Dermis microvascular lymphatic vessel endothelial cell (primary cell): ENCODE results near the gene INSL3. TPM values are rescaled to one million over a fixed set of nuclear protein-coding genes. Genes with fewer than 3 reads are reported as not detected.

Experiments used
- DNase-seq, 2 donors: peaks; one replicate each; pipeline versions ENCODE4 v3.0.0 to v3.0.0-alpha.2; 2010; ENCODE audit warnings: low read depth in 2 of 2
- total RNA-seq: library from RNA; depleted of rRNA; stranded (reverse); fragments of >200 nt; gene quantifications from 2 replicates; pipeline ENCODE4 v1.2.1, GENCODE V29; 2014

Gene INSL3
- total RNA-seq, 1 donor from 2014 or later = not detected

DNA sequence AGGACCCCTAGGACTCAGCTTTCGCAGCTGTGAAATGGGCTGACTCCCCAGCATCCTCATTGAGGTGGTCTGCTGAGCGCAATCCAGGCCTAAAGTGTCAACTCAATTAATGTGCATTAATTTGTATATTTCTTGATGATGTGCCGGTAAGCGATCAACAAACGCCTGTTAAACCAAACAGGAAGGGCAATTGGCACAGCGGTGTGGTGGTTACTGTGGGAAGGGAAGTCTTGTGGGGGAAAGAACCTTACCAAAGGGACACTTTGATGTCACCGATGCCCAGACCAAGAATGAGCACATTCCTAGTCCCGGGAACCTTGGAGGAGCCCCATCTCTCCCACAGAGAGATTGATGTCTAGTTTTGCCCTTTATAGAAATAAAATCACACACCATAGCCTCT is 24.8 kb upstream of the INSL3 start:
- DNase-seq = no peak

DNA sequence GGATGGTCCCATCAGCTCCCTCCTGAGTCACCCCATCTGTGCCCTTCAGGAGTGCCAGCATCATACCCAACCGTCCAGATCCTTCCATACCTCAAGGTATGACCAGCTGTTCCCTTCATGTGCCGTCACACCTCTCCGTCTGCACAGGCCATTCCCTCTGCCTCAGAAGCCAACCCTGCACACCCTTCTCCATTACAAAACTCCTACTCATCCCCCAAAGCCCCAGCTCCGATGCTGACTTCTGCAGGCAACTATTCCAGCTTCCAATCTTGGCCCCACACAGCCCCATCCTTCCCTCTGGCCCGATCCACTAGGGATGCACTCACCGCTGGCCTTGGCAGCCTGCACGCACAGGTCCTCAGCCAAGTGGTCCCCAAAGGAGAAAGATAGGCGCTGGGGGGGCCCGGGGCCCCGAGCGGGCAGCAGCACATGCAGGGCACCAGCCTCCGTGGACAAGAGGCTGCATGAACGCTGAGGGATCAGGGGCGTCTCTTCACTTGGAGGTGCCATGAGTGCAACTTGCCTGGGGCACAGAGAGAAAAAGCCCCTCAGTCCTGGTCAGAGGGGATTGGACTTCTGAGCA is 22.7 kb upstream of the INSL3 start:
- DNase-seq = no peak

DNA sequence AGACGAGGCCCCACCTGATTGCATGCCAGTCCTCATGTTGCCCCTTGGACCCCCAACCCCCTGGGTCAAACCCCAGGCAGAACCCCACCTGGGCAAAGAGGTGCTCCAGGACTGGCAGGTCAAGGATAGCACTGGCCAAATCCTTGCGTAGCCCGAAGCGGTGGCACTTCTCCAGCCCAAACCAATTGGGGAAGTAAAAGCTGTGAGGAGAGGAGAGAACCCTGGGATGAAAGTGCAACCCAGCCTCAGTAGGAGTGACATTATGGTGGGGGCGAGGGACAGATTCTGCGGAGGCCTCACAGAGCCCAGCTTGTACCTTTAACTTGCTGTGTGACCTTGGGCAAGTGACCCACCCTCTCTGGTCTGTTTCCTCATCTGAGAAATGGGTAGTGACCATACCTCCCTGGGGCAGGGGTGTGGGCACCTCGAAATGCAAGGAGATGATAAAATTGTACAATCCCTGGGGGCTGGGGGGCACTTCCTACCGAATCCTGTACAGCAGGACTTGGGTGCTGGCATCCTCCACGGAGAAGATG is 22.0 kb upstream of the INSL3 start:
- no peak for DNase-seq

DNA sequence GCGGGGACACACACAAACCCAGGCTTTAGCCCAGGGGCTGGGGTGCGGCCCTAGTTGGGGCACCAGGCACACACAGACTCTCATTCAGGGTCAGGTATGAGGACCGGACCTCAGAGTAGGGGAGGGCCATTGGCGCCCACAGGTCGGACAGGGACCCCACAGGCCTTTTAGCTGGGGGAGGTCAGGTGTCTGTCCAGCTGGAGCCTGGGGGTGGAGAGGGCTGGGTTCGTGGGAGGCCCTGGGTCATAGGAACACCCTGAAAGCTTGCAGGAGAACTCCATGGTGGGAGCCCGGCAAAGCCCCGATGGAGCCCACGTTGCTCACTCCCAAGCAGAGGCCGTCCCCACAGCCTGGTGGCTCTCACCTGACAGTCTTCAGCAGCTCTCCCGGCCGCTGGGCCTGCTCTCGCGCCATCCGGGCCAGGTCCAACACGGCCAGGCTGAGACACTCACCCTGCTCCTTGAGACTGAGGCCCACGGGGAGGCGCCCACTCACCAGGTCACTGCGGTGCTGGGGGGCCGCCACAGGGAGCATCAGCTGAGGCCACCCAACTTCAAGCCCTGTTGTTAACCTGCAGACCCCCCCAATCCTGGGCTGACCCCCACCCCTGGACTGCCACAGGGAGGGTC is 21.5 kb upstream of the INSL3 start:
- no peak for DNase-seq

DNA sequence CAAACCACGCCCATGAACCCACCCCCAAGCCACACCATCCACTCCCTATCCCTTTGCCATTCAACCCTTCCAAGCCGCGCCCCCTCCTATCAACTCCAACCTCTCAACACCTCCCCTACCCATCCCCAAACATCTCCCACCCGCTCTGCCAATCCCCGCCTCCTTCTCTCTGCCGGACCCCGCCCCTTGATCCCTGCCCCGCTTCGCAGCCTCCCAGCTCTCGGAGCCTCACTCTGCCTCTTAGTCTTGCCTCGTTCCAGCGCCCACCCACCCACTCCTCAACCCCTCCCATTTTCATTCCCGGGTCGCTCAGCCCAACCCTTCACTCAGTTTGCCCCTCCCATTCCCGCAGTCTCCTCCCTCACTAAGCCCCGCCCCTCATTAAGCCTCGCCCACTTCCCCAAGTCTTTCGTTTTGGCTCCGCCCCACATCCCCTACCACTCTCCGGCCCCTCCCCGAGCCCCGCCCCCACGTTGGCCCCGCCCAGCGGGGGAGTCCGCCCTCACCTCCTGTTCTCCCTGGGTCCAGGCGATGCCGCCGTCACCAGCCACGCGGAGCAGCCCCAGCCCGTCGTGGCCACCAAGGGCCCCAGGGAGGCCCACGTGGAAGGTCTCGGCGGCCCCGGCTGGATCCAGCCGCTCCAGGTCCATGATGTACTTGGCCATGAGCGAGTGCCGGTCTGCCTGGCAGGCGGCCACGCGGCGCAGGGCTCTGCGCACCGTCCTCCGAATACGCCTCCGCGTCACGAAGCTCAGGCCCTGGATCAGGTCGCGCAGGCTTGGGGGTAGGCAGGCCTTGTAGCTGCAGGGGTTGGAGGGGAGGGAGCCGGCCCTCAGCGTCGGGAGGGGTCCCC is 20.7 kb upstream of the INSL3 start:
- DNase-seq = peak; percentile 25 to 61

DNA sequence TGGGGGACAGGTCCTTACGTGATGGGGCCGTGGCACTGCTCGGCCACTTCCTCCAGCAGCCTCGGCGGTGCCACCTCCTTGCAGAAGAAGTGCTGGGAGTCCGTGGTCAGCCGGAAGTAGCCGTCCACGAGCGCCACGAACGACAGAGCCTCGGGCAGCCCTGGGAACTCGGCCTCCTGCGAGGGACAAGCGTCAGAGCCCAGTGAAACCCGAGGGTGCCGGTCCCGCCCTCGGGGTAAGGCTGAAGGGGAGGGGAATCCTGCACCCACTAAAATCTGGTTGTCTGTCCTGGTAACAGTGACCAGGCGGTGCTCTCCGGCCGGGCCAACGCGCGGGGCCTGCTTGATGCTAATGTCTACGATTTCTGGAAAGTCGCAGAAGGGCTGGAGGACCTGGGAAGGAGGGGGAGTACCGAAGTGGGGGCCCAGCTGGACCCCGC is 20.1 kb upstream of the INSL3 start:
- no peak for DNase-seq

DNA sequence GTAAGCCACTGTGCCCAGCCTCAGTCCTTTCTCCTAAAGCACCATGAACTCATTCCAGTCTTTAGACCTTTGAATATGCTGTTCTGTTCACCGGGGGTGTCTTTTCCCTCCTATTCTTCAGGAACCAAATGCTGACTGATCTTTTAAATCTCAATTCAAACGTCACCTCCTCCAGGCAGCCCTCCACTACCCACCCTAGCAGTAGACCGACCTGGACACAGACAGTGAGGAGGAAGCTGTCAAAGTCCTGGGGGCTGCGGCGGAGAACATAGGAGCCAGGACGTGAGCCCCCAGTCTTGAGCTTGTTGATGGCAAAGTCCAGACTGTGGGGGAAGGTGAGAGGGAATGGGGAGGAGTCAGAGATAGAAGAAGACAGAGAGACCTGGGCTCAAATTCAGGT is 18.7 kb upstream of the INSL3 start:
- DNase-seq = no peak

DNA sequence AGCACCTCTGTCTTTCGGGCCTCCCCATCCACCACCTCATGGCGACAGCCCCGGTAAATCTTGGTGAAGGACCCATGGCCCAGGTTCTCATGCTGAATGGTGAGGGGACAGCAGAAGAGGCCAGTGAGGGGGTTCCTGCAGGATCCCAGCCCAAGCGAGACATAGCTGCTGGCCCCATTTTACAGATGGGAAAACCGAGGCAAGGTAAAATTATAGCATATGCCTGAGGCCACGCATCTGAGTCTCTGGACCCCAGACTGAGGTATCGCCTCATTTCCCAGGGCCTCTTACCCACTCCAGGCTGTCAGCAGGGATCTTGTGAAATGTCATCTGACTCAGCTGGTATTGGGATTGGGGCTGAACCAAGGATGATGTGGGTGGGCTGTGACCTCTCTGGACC is 16.7 kb upstream of the INSL3 start:
- DNase-seq = no peak

DNA sequence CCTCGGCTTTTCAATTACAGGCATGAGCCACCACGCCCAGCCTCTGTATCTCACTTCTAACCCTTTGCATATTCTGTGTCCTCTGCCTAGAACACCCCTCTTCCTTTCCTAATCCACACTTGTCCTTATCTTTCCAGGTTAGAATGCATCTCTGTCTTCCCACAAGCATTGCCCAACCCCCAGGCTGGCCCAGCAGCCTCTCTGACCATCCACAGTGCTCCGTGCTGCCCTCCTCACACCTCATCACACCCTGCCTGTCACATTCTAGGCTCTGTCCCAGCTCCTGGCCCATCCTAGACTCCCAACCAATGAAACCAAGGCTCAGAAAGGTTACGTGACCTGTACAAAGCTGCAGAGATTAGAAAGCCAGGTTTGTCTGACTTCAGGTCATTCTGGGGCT is 15.2 kb upstream of the INSL3 start:
- no peak for DNase-seq

DNA sequence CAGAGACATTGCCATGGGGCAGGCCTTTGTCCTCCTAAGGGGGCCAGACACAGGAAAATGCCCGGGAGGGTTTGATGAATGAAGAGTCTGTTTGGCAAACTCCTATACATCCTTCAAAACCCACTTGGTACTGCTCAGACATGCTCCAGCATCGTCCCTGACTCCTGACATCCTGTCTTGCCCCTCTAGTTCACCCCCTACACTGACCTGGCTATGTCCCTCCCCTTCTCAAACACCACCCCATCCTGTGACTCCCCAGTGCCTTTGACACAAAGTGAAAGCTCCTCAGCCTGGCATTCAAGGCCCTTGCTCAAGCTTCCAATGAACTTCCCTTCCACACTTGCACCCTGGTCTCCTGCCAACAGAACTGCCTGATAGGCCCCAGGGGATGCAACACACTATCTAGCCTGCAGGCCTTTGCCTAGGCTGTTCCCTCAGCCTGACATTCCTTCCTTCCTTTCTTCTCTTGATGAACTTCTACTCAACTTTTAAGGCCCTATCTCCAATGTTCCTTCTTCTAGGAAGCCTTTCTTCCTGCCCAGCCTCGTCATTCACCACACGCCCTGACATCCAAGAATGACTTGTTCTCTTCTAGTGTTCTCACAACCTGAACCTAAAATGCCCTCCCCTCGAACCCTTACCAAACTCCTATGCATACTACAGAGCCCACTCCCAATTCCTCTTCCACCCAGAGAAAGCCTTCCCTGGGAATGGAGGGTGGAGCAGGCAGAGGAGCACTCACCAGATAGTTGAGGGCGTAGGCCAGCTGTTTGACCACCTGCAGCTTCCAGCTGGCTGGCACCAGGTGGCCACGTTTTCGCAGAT is 14.1 kb upstream of the INSL3 start:
- no peak for DNase-seq

DNA sequence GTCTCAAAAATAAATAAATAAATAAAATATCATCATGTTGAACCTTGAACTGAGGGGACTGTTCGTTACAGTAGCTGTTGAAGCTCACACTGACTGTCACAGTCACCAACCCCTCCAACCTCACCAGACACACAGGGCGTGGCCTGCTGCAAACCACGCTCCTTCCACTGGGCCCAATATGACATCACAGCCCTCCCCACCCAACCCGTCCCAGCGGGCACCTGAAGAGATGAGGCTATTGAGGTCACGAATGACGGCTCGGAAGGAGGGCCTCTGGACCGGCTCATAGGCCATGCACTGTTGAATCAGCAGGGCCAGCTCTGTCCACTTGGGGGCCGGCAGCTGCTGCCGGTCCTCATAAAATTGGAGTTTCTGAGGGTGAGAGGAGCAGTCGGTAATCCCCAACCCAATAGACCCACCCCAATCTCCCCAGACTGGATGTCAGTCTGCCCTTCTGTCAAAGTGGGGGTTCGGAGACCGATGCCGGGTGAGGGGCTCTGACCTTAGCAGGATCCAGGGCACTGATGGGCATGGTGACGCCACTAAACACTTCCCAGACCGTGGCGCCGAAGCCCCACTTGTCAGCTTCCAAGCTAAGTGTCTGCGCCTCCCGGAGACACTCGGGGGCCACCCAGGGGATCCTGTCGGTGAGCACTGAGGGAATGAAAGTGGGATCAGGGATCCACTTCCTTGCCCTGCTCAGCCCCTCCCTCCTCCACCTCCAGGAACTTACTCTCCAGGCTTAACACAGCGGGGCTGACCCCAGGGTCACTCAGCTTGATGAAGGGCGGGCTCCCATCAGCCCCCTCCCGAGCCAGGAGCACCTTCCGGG is 13.2 kb upstream of the INSL3 start:
- DNase-seq = no peak

DNA sequence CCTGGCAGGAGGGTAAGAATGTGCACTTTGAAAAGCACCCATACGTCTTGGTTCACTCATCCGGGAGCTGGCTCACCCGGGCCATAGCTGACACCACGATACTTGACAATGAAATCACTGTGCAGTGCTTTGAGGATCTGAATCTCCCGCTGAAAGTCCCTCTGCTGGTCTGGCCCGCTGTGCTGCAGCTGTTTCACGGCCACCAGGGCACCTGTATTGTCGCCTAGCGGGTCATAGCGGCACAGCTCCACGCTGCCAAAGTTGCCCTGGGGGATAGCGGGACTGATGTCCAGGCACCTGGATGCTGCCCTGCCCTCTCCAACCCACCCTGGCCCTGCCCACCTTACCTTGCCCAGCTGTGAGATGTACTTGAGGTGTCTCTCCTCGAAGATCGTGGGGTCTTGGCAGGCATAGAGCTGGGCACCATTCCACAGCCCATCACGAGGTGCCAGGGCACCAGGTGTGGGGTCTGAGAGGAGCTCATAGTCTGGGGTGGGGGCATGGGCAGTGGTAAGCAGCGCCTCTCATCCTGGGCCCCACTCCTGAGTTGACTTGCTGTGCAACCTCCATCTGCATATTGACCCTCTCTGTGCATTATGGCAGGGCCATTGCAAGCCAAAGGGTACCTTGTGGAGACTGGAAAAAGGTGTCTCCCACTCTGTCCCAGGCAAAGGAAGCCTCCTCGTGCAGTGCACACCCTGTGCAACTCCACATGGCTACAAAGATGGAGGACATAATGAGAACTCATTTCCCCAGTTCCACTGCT is 11.3 kb upstream of the INSL3 start:
- DNase-seq = no peak

DNA sequence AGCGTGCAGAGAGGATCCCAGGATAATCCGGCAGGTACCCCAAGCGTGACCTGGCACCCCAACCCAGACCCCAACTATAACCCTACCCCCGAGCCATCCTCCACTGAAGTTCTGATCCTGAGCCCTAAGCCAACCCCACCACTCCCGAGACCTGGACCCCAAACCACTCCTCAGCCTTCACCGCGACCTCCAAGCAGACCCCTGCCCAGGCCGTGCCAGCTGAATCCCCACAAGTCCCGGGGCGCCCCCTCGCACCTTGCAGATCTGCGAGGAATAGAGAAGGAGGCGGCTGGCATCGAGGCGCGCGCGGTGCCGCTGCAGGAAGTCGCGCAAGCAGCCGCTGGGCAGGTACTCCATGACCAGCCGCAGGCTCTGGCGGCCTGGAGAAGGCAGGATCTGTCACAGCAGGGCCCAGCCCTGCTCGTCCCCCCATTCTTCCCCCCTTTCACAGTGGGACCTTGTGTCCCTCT is 10.1 kb upstream of the INSL3 start:
- DNase-seq = no peak

DNA sequence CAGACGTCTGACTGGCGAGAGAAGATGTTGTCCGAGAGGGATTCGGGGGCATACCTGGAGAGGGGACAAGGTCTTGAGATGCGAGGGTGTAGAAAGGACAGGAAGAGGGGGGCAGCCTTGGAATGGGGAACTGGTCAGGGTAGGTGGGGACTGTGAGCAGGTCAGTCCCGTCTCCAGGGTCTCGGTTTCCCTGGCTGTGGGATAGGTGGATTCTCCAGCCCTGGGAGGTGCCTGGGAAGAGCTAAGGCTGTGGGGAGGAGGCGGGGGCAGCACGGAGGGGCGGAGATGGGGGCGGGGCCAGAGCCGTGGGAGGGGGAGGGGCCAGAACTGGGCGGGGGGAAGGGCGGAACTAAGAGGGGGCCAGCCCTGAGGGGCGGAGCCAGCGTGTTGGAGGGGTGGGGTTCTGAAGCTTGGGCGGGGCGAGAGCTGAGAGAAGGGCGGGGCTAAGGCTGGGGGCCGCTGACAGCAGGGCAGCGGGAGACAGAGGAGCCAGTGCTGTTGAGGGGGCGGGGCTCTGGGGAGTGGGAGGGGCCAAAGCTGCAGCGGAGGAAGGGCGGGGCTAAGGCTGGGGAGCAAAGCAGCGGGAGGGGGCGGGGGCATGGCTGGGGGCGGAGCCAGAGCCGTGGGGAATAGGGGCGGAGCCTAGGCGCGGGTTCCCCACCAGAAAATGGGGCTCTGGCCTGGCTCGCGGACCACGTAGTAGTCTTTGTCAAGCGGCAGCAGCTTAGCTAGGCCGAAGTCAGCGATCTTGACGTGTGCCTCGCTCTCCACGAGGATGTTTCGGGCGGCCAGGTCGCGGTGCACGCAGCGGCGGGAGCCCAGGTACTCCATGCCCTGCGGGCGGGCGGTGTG is 9.5 kb upstream of the INSL3 start:
- peak; percentile 48 to 53 for DNase-seq

DNA sequence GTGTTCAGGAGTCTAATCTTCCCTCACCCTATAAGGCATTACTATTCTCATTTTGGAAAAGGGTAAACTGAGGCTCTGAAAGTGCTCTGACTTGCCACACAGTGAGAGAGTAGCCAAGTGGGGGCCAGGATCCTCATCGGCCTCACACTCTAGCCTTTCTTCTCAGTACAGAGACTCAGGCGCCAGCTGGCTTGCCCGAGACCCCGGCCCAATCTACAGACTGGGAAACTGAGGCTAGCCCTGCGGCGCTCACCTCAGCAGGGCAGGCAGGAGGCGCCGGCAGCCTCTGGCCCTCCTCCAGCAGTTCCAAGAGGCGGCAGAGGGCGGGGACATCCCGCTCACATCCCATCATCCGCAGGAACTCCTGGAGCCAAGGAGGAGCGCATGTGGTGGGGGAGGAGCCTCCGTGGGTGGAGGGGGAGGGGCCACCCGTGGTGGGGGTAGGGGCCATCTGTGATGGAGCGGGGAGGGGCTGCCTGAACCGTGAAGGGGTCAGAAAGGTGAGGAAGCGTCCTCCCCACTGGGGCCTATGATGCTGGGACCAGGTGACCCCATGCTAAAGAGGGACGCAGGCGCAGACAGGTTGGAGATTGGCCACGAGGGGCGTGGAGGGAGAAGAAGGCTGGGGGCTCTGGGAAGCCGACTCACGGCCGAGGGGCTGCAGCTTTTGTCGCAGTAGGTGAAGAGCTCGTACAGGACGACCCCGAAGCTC is 8.7 kb upstream of the INSL3 start:
- no peak for DNase-seq

DNA sequence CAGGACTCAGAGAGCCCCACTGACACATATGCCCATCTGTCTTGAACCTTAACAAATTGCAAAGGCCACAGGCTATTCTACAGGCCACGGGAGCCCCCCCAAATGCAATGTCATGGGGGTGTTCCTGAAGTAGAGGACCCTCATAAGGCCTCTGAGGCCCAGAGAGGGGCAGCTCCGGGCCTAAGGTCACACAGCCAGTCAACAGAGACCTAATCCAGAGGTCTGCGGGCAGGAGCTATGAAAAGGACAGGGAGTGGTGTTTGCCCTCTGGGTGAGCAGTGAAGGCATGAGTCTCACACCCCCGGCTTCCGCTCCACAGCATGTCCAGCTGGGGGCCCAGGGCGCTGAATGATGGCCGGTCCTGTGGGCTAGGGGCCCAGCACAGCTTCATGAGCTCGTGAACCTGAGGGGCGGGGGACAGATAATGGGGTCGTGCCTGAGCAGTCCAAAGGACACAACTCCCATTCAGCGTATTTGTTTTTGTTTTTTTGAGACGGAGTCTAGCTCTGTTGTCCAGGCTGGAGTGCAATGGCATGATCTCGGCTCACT is 5.3 kb upstream of the INSL3 start:
- no peak for DNase-seq

DNA sequence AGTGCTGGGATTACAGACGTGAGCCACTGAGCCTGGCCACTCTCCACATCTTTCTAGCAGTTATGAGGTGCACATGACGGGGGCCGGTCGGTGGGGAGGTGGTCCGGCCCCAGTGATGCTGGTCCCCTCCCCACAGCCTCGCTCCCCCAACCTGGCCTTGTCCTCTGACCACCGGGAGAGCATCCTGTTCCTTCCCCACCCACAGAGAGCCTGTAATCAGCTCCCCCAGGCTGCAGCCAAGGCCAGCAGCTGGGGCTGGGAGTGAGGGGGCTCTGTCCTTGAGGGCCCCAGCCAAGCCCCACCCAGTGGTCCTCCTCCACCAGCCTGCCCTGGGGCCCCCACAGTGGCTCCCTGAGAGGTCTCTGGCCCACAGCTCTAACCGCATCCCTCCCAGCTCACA is 3.0 kb upstream of the INSL3 start:
- DNase-seq = no peak
